Measurements from ENCODE around the gene PFDN1.

DNA sequence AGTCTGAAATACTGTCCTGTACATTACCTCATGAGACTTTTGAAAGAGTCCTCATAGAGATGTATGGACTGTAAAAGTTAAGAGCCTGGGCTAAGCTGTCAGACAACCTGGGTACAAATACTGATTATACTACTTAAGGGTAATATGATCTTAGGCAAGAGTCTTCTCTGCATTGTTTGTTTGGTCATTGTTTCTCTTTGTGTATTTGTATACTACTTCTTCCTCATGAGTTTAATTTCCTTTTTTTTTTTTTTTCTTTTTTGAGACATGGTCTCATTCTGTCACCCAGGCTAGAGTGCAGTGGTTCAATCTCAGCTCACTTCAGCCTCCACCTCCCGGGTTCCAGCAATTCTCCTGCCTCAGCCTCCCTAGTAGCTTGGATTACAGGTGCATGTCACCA lies 2.6 kb upstream of the PFDN1 start:
- TF ChIP-seq EZH2 (IDR thresholded peaks at IDR 0.05; ENCODE audit: low read length): no peak
- TF ChIP-seq, protein P1, sequence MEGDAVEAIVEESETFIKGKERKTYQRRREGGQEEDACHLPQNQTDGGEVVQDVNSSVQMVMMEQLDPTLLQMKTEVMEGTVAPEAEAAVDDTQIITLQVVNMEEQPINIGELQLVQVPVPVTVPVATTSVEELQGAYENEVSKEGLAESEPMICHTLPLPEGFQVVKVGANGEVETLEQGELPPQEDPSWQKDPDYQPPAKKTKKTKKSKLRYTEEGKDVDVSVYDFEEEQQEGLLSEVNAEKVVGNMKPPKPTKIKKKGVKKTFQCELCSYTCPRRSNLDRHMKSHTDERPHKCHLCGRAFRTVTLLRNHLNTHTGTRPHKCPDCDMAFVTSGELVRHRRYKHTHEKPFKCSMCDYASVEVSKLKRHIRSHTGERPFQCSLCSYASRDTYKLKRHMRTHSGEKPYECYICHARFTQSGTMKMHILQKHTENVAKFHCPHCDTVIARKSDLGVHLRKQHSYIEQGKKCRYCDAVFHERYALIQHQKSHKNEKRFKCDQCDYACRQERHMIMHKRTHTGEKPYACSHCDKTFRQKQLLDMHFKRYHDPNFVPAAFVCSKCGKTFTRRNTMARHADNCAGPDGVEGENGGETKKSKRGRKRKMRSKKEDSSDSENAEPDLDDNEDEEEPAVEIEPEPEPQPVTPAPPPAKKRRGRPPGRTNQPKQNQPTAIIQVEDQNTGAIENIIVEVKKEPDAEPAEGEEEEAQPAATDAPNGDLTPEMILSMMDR (optimal IDR thresholded peaks at IDR 0.05 in 1 of 3, IDR thresholded peaks at IDR 0.05 in 1 of 3, conservative IDR thresholded peaks at IDR 0.05 in 1 of 3; ENCODE audit: extremely low read depth in 1 of 3, insufficient read depth in 2 of 3, low read length in 3 of 3): no peak

All from keratinocyte (primary cell).